Endothelial cell (in vitro differentiated cells): ENCODE results near the gene EPS8. TPM values are rescaled to one million over a fixed set of nuclear protein-coding genes. Genes with fewer than 3 reads are reported as not detected.

ENCODE experiments used
- DNase-seq: peaks from one replicate; pipeline ENCODE4 v3.0.0; 2021; ENCODE audit warnings: low spot score
- H3K27ac Mint-ChIP-seq: one replicate; pipeline ENCODE4 v1.8.0; 2021; ENCODE audit warnings: mixed read lengths, inconsistent platforms; ENCODE audit not compliant: unreplicated experiment
- H3K27me3 Mint-ChIP-seq: one replicate; pipeline ENCODE4 v1.8.0; 2021; ENCODE audit warnings: mild to moderate bottlenecking, moderate library complexity, mixed read lengths, inconsistent platforms; ENCODE audit not compliant: unreplicated experiment
- H3K36me3 Mint-ChIP-seq: one replicate; pipeline ENCODE4 v1.8.0; 2021; ENCODE audit warnings: mild to moderate bottlenecking, low read depth, mixed read lengths, inconsistent platforms; ENCODE audit not compliant: unreplicated experiment
- H3K4me1 Mint-ChIP-seq: one replicate; pipeline ENCODE4 v1.8.0; 2021; ENCODE audit warnings: mild to moderate bottlenecking, mixed read lengths, inconsistent platforms; ENCODE audit not compliant: unreplicated experiment
- H3K4me3 Mint-ChIP-seq: one replicate; pipeline ENCODE4 v1.8.0; 2021; ENCODE audit warnings: mild to moderate bottlenecking, mixed read lengths, inconsistent platforms; ENCODE audit not compliant: unreplicated experiment
- H3K9me3 Mint-ChIP-seq: one replicate; pipeline ENCODE4 v1.8.0; 2021; ENCODE audit warnings: mixed read lengths, inconsistent platforms; ENCODE audit not compliant: unreplicated experiment
- total RNA-seq: library from RNA; stranded (reverse); fragmentation: NEBNext Ultra II Directional; extraction: Animal tissue kit (Norgen Biotek cat#: 25700); gene quantifications from one replicate; pipeline ENCODE4 v1.2.1, GENCODE V29; 2021; ENCODE audit not compliant: unreplicated experiment
- TF ChIP-seq, protein P1 (sequence below): fragments of 200-600 bp; sonication (generic); IDR thresholded peaks from one replicate; pipeline ENCODE4 v1.5.0; 2021; ENCODE audit warnings: antibody characterized with exemption; ENCODE audit not compliant: unreplicated experiment

The EPS8 gene
- total RNA-seq, 1 donor from 2014 or later = 2.7 TPM

DNA sequence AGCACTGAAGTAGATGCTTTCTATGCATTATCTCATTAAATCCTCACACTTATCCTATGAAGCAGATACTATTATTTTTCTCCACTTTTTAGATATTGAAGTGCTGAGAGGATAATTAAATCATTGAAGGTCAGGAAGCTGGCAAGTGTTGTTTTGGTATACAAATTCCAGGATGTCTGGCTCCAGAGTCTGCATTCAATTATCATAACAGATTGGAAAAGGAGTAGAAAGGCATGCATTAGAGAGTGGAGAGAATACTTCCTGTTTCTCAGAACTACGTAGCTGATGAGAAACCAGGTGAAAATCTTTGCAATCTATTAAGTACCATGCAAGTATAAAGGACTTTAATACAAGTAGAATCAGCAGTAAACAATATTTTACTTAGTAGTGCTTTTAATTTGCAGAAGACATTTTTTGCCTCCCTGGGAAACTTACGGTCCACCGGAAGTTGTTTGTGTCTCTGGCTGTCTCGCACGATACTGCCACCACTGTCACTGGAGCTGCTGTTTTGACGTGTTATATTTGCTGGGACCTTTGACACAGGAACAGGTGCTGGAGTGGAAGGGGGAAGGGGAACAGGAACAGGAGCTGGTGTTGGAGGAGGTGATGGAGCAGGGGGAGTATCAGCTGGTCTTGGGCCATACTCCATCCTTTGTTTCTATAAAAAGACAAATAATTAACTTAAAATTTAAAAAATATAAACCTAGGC lies 158.0 kb downstream of the EPS8 start:
- H3K27me3 Mint-ChIP-seq = peaks cover under 1% of the 10 kb centered on the region
- H3K27ac Mint-ChIP-seq = no peak overlapping the region
- peaks cover 5% of the 10 kb centered on the region for H3K4me1 Mint-ChIP-seq
- H3K4me3 Mint-ChIP-seq = no peak overlapping the region
- no peak for DNase-seq
- H3K36me3 Mint-ChIP-seq = no peaks in the 10 kb centered on the region
- TF ChIP-seq, protein P1, sequence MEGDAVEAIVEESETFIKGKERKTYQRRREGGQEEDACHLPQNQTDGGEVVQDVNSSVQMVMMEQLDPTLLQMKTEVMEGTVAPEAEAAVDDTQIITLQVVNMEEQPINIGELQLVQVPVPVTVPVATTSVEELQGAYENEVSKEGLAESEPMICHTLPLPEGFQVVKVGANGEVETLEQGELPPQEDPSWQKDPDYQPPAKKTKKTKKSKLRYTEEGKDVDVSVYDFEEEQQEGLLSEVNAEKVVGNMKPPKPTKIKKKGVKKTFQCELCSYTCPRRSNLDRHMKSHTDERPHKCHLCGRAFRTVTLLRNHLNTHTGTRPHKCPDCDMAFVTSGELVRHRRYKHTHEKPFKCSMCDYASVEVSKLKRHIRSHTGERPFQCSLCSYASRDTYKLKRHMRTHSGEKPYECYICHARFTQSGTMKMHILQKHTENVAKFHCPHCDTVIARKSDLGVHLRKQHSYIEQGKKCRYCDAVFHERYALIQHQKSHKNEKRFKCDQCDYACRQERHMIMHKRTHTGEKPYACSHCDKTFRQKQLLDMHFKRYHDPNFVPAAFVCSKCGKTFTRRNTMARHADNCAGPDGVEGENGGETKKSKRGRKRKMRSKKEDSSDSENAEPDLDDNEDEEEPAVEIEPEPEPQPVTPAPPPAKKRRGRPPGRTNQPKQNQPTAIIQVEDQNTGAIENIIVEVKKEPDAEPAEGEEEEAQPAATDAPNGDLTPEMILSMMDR = no peak
- H3K9me3 Mint-ChIP-seq = no peaks in the 10 kb centered on the region

DNA sequence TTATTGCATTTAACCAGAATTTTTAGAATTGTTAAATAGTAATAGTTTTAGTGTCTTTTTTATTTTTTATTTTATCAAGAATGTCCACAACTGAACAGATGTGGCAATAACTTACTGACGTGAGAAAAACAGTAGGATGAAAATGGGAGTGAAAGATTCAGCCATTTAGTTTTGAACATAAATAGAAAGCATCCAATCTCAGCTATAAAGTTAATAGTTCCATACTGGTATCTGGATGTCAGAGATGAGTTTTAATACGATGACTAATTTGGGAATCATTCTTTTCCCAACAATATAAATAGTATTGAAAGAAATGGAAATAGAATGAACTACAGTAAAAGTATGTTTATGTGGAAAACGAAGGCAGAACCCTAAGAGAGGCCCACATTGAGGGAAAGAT lies 159.4 kb downstream of the EPS8 start:
- peaks cover 5% of the 10 kb centered on the region for H3K4me1 Mint-ChIP-seq
- no peak for DNase-seq
- H3K36me3 Mint-ChIP-seq = no peaks in the 10 kb centered on the region

DNA sequence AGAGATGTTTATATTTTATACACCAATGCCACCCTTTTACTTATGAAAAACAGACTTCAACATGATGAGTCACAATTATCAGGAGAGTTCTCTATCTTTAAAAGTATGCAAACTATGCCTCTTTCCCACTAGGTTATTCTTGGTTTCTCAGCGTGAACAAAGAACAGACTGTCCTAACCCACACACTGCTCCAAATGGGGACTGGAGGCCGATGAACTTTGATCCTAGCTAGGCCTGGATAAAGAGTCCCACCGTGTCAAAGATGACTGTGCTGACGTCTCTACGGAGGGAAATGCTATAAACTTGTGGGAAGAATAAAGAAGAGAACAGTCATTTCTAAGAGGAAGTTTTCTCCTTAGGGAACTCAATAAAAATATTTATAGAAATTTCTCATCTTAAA lies 160.1 kb downstream of the EPS8 start:
- Mint-ChIP-seq H3K36me3 (no peaks in the 10 kb centered on the region), H3K4me3 (no peak overlapping the region), H3K27ac (no peak overlapping the region), H3K4me1 (peaks cover 5% of the 10 kb centered on the region), H3K27me3 (peaks cover 1% of the 10 kb centered on the region), H3K9me3 (no peaks in the 10 kb centered on the region)
- TF ChIP-seq, protein P1 = no peak
- no peak for DNase-seq

More for the DNA sequence above, 159.4 kb downstream of the EPS8 start:
- TF ChIP-seq, protein P1 = no peak
- Mint-ChIP-seq H3K9me3 (no peaks in the 10 kb centered on the region), H3K27me3 (peaks cover 1% of the 10 kb centered on the region), H3K27ac (no peak overlapping the region), H3K4me3 (no peak overlapping the region)

DNA sequence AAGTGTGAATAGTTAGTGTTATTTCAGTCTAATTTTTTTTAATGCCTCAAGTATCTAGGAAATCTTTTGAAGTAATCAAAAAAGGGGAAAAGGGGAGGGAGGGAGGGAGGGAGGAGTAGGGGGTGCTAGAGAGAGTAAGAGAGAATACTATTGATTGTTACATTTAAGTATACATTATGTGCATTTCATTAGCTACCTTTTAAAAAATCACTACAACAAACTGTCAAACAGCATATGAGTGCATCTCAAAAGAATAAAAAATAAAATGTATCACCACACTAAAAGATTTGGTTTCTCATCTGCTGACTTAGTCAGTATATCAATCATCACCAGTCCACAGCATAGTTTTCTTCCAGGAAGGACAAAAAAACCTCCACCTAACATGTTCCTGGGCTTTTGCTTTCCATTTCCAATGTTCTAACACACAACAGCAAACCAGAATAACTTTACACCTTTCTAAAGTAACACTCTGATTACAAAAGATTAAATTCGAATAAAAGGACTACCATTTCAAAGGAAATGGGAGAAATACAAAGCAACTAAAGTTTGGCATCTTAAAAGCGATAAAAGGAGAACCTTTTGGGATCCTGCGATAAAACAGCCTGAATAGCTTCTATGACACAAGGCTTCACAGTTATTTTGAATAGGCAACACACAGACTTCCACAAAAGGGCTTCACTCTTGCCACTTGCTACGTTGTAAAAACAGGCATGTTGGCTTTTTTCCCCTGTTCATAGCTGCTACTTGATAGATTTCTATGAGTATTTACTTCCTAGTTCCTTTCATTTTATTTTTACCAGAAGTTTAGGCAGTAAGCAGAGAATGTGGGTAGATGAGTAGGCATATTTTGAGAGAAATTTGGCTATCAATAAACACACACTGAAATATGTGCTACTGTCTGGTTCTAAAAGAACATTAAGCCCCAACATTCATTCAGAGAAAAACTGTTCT lies 160.9 kb downstream of the EPS8 start:
- DNase-seq = no peak
- Mint-ChIP-seq H3K9me3 (no peaks in the 10 kb centered on the region), H3K27ac (no peak overlapping the region)

More for the DNA sequence above, 160.9 kb downstream of the EPS8 start:
- H3K27me3 Mint-ChIP-seq = peaks cover 1% of the 10 kb centered on the region
- TF ChIP-seq, protein P1 = no peak
- H3K4me1 Mint-ChIP-seq = peaks cover 5% of the 10 kb centered on the region
- H3K4me3 Mint-ChIP-seq = no peak overlapping the region
- no peaks in the 10 kb centered on the region for H3K36me3 Mint-ChIP-seq
